Measurements from ENCODE around the gene ELMOD3.

- no peak for TF ChIP-seq CTCF (IDR thresholded peaks at IDR 0.05; ENCODE audit: low read depth, low read length)
- peak; percentile 64 for TF ChIP-seq POLR2A (IDR thresholded peaks at IDR 0.05; ENCODE audit: extremely low read depth, insufficient read length)
- TF ChIP-seq MAX (IDR thresholded peaks at IDR 0.05; ENCODE audit: low read depth, low read length) = peak; percentile 90
Measured at GRCh38 chr2:85437488-85438200, 83.1 kb downstream of the ELMOD3 start.

Data from NB4 (cell line).